ENCODE results near the gene SND1. TPM values are rescaled to one million over a fixed set of nuclear protein-coding genes. Genes with fewer than 3 reads are reported as not detected.
A peak's percentile ranks its signal among the peaks of the same experiment; 100 is the strongest.
"Not testable (repeated sequence)": the region's sequence is repeated elsewhere in the genome, so short reads cannot be mapped to it uniquely, and the experiment has no call there.

The SND1 gene
- total RNA-seq, 1 donor from 2014 or later = 139 TPM

- DNase-seq (ENCODE audit: low read depth in 2 of 2) = no peak
Observed at GRCh38 chr7:127887096-127887495, 235.1 kb downstream of the SND1 start.

GRCh38 chr7:127887631-127888030 is 235.6 kb downstream of the SND1 start:
- no peak for DNase-seq (ENCODE audit: low read depth in 2 of 2)

- DNase-seq (ENCODE audit: low read depth in 2 of 2) = peak in 1 of 2 donors; percentile 41
Observed at GRCh38 chr7:127888411-127888810, 236.4 kb downstream of the SND1 start.

GRCh38 chr7:127888825-127889224 is 236.8 kb downstream of the SND1 start:
- no peak for DNase-seq (ENCODE audit: low read depth in 2 of 2)

- no peak for DNase-seq (ENCODE audit: low read depth in 2 of 2)
Observed at GRCh38 chr7:127889677-127890076, 237.7 kb downstream of the SND1 start.

GRCh38 chr7:127890726-127891125 is 238.7 kb downstream of the SND1 start:
- no peak for DNase-seq (ENCODE audit: low read depth in 2 of 2)

GRCh38 chr7:127891144-127891543 is 239.2 kb downstream of the SND1 start:
- no peak for DNase-seq (ENCODE audit: low read depth in 2 of 2)

- DNase-seq (ENCODE audit: low read depth in 2 of 2) = no peak
Observed at GRCh38 chr7:127891854-127892438, 240.0 kb downstream of the SND1 start.

GRCh38 chr7:127892488-127893314 is 240.7 kb downstream of the SND1 start:
- no peak for DNase-seq (ENCODE audit: low read depth in 2 of 2)

- no peak for DNase-seq (ENCODE audit: low read depth in 2 of 2)
Observed at GRCh38 chr7:127893547-127893946, 241.6 kb downstream of the SND1 start.

- DNase-seq (ENCODE audit: low read depth in 2 of 2) = no peak
Observed at GRCh38 chr7:127894588-127894987, 242.6 kb downstream of the SND1 start.

GRCh38 chr7:127895360-127895759 is 243.4 kb downstream of the SND1 start:
- DNase-seq (ENCODE audit: low read depth in 2 of 2) = no peak

GRCh38 chr7:127895814-127896280 is 243.9 kb downstream of the SND1 start:
- DNase-seq (ENCODE audit: low read depth in 2 of 2) = no peak

- DNase-seq (ENCODE audit: low read depth in 2 of 2) = no peak
Observed at GRCh38 chr7:127896659-127897058, 244.7 kb downstream of the SND1 start.

GRCh38 chr7:127897704-127898454 is 245.9 kb downstream of the SND1 start:
- peak in 1 of 2 donors; percentile 44 for DNase-seq (ENCODE audit: low read depth in 2 of 2)

- no peak for DNase-seq (ENCODE audit: low read depth in 2 of 2)
Observed at GRCh38 chr7:127899411-127899810, 247.4 kb downstream of the SND1 start.

- no peak for DNase-seq (ENCODE audit: low read depth in 2 of 2)
Observed at GRCh38 chr7:127900141-127900540, 248.1 kb downstream of the SND1 start.

- no peak for DNase-seq (ENCODE audit: low read depth in 2 of 2)
Observed at GRCh38 chr7:127900732-127901685, 249.0 kb downstream of the SND1 start.

GRCh38 chr7:127901895-127902703 is 250.1 kb downstream of the SND1 start:
- DNase-seq (ENCODE audit: low read depth in 2 of 2) = no peak

GRCh38 chr7:127902753-127903152 is 250.8 kb downstream of the SND1 start:
- not testable (repeated sequence) for DNase-seq (ENCODE audit: low read depth in 2 of 2)

All from dermis microvascular lymphatic vessel endothelial cell (primary cell).